Immature natural killer cell (primary cell): ENCODE results near the gene RDH5. TPM values are rescaled to one million over a fixed set of nuclear protein-coding genes. Genes with fewer than 3 reads are reported as not detected.

Experiments used
- DNase-seq, 3 donors: peaks; one replicate each; pipeline ENCODE4 v3.0.0; 2022; ENCODE audit warnings: mixed read lengths in 1 of 3
- H3K27ac Mint-ChIP-seq, 6 donors: one replicate each; pipeline ENCODE4 v1.8.0; 2020; ENCODE audit warnings: mixed read lengths in 6 of 6, mild to moderate bottlenecking in 5 of 6, inconsistent platforms in 4 of 6, moderate library complexity in 3 of 6
- H3K27me3 Mint-ChIP-seq, 3 donors: one replicate each; pipeline ENCODE4 v1.8.0; 2020 to 2021; ENCODE audit warnings: low read depth in 3 of 3, mild to moderate bottlenecking in 3 of 3, mixed read lengths in 3 of 3, moderate library complexity in 3 of 3, inconsistent platforms in 1 of 3
- H3K36me3 Mint-ChIP-seq, 3 donors: one replicate each; pipeline ENCODE4 v1.8.0; 2020; ENCODE audit warnings: mixed read lengths in 3 of 3, inconsistent platforms in 2 of 3, mild to moderate bottlenecking in 2 of 3
- H3K4me1 Mint-ChIP-seq, 2 donors: one replicate each; pipeline ENCODE4 v1.8.0; 2020; ENCODE audit warnings: inconsistent platforms in 2 of 2, mild to moderate bottlenecking in 2 of 2, mixed read lengths in 2 of 2, moderate library complexity in 1 of 2
- H3K4me3 Mint-ChIP-seq, 5 donors: one replicate each; pipeline ENCODE4 v1.8.0; 2020; ENCODE audit warnings: mild to moderate bottlenecking in 5 of 5, mixed read lengths in 5 of 5, inconsistent platforms in 3 of 5, moderate library complexity in 3 of 5
- H3K9me3 Mint-ChIP-seq, 6 donors: one replicate each; pipeline ENCODE4 v1.8.0; 2020; ENCODE audit warnings: mild to moderate bottlenecking in 6 of 6, mixed read lengths in 6 of 6, inconsistent platforms in 4 of 6, moderate library complexity in 3 of 6
- polyA plus RNA-seq, 3 donors: library from polyadenylated mRNA; unstranded; fragments of 300-500 nt; fragmentation: Illumina TruSeq; gene quantifications; one replicate each; pipeline ENCODE4 v1.2.3, GENCODE V29; 2021

RDH5 gene
- polyA plus RNA-seq, 3 donors from 2014 or later, result 2.8 TPM; not detected in 2

GRCh38 chr12:55688716-55689655 is 31.2 kb upstream of the RDH5 start:
- DNase-seq, result no peak
- peak overlapping the region in 1 of 6 donors; percentile 34 for H3K27ac Mint-ChIP-seq
- no peaks in the 10 kb centered on the region for H3K36me3 Mint-ChIP-seq

GRCh38 chr12:55692631-55693322 is 27.4 kb upstream of the RDH5 start:
- no peak overlapping the region for H3K4me3 Mint-ChIP-seq
- H3K36me3 Mint-ChIP-seq, result no peaks in the 10 kb centered on the region
- no peaks in the 10 kb centered on the region for H3K9me3 Mint-ChIP-seq
- H3K27ac Mint-ChIP-seq, result no peak overlapping the region
- peaks cover 2% of the 10 kb centered on the region in 2 donors for H3K4me1 Mint-ChIP-seq
- DNase-seq, result no peak
- H3K27me3 Mint-ChIP-seq, result peaks cover 0 to 5% (median 0%) of the 10 kb centered on the region in 3 donors

More at GRCh38 chr12:55688716-55689655, 31.2 kb upstream of the RDH5 start:
- Mint-ChIP-seq H3K4me1 (peaks cover 5 to 8% of the 10 kb centered on the region in 2 donors), H3K9me3 (no peaks in the 10 kb centered on the region), H3K4me3 (no peak overlapping the region), H3K27me3 (peaks cover 0 to 3% (median 0%) of the 10 kb centered on the region in 3 donors)

- H3K27ac Mint-ChIP-seq, result no peak overlapping the region
- H3K27me3 Mint-ChIP-seq, result peaks cover 0 to 5% (median 0%) of the 10 kb centered on the region in 3 donors
- H3K4me1 Mint-ChIP-seq, result no peaks in the 10 kb centered on the region
- no peaks in the 10 kb centered on the region for H3K9me3 Mint-ChIP-seq
- H3K4me3 Mint-ChIP-seq, result peak overlapping the region in 1 of 5 donors; percentile 15
- H3K36me3 Mint-ChIP-seq, result no peaks in the 10 kb centered on the region
- no peak for DNase-seq
Observed at GRCh38 chr12:55693323-55694187, 26.6 kb upstream of the RDH5 start.

- peaks cover 0 to 5% (median 0%) of the 10 kb centered on the region in 3 donors for H3K27me3 Mint-ChIP-seq
- H3K4me3 Mint-ChIP-seq, result no peak overlapping the region
- H3K27ac Mint-ChIP-seq, result no peak overlapping the region
Observed at GRCh38 chr12:55694188-55694515, 26.0 kb upstream of the RDH5 start.

GRCh38 chr12:55694651-55695050 is 25.5 kb upstream of the RDH5 start:
- peaks cover 0 to 5% (median 0%) of the 10 kb centered on the region in 3 donors for H3K27me3 Mint-ChIP-seq
- no peak overlapping the region for H3K27ac Mint-ChIP-seq
- no peaks in the 10 kb centered on the region for H3K36me3 Mint-ChIP-seq
- no peak overlapping the region for H3K4me3 Mint-ChIP-seq
- no peaks in the 10 kb centered on the region for H3K4me1 Mint-ChIP-seq
- H3K9me3 Mint-ChIP-seq, result no peaks in the 10 kb centered on the region
- DNase-seq, result no peak

More at GRCh38 chr12:55694188-55694515, 26.0 kb upstream of the RDH5 start:
- no peak for DNase-seq
- Mint-ChIP-seq H3K9me3 (no peaks in the 10 kb centered on the region), H3K4me1 (no peaks in the 10 kb centered on the region), H3K36me3 (no peaks in the 10 kb centered on the region)

- no peak for DNase-seq
- no peaks in the 10 kb centered on the region for H3K36me3 Mint-ChIP-seq
- H3K4me3 Mint-ChIP-seq, result no peak overlapping the region
- peaks cover 0 to 2% (median 0%) of the 10 kb centered on the region in 3 donors for H3K27me3 Mint-ChIP-seq
- H3K27ac Mint-ChIP-seq, result no peak overlapping the region
- H3K9me3 Mint-ChIP-seq, result no peaks in the 10 kb centered on the region
- H3K4me1 Mint-ChIP-seq, result no peaks in the 10 kb centered on the region
Observed at GRCh38 chr12:55695349-55695748, 24.8 kb upstream of the RDH5 start.

GRCh38 chr12:55696141-55696540 is 24.1 kb upstream of the RDH5 start:
- Mint-ChIP-seq H3K9me3 (no peaks in the 10 kb centered on the region), H3K4me3 (no peak overlapping the region), H3K27me3 (peaks cover 0 to 2% (median under 1%) of the 10 kb centered on the region in 3 donors), H3K36me3 (no peaks in the 10 kb centered on the region), H3K4me1 (no peaks in the 10 kb centered on the region), H3K27ac (no peak overlapping the region)
- DNase-seq, result no peak

- Mint-ChIP-seq H3K27me3 (peaks cover 0 to 2% (median 2%) of the 10 kb centered on the region in 3 donors), H3K27ac (no peak overlapping the region), H3K4me3 (no peak overlapping the region), H3K36me3 (no peaks in the 10 kb centered on the region), H3K9me3 (no peaks in the 10 kb centered on the region), H3K4me1 (no peaks in the 10 kb centered on the region)
- DNase-seq, result no peak
Observed at GRCh38 chr12:55696796-55697462, 23.3 kb upstream of the RDH5 start.

GRCh38 chr12:55697686-55698085 is 22.5 kb upstream of the RDH5 start:
- Mint-ChIP-seq H3K4me1 (no peaks in the 10 kb centered on the region), H3K36me3 (no peaks in the 10 kb centered on the region), H3K27me3 (peaks cover 0 to 2% (median 2%) of the 10 kb centered on the region in 3 donors), H3K4me3 (no peak overlapping the region), H3K27ac (no peak overlapping the region), H3K9me3 (no peaks in the 10 kb centered on the region)
- DNase-seq, result no peak

- DNase-seq, result no peak
- H3K4me1 Mint-ChIP-seq, result no peaks in the 10 kb centered on the region
- H3K9me3 Mint-ChIP-seq, result no peaks in the 10 kb centered on the region
- no peak overlapping the region for H3K27ac Mint-ChIP-seq
- H3K27me3 Mint-ChIP-seq, result peaks cover 2 to 6% (median 4%) of the 10 kb centered on the region in 3 donors
- H3K4me3 Mint-ChIP-seq, result no peak overlapping the region
- H3K36me3 Mint-ChIP-seq, result no peaks in the 10 kb centered on the region
Observed at GRCh38 chr12:55698241-55698955, 21.8 kb upstream of the RDH5 start.

GRCh38 chr12:55698965-55699364 is 21.2 kb upstream of the RDH5 start:
- H3K4me1 Mint-ChIP-seq, result no peaks in the 10 kb centered on the region
- peaks cover 2 to 8% (median 6%) of the 10 kb centered on the region in 3 donors for H3K27me3 Mint-ChIP-seq
- no peak for DNase-seq
- no peak overlapping the region for H3K27ac Mint-ChIP-seq
- H3K9me3 Mint-ChIP-seq, result no peaks in the 10 kb centered on the region
- H3K36me3 Mint-ChIP-seq, result no peaks in the 10 kb centered on the region
- no peak overlapping the region for H3K4me3 Mint-ChIP-seq

GRCh38 chr12:55699471-55700055 is 20.6 kb upstream of the RDH5 start:
- H3K27ac Mint-ChIP-seq, result peak overlapping the region in 1 of 6 donors; percentile 4
- H3K4me3 Mint-ChIP-seq, result no peak overlapping the region
- H3K4me1 Mint-ChIP-seq, result no peaks in the 10 kb centered on the region
- DNase-seq, result no peak
- no peaks in the 10 kb centered on the region for H3K9me3 Mint-ChIP-seq
- peaks cover 2 to 8% (median 6%) of the 10 kb centered on the region in 3 donors for H3K27me3 Mint-ChIP-seq
- H3K36me3 Mint-ChIP-seq, result no peaks in the 10 kb centered on the region
